Measurements from ENCODE around the gene KIF27. TPM values are rescaled to one million over a fixed set of nuclear protein-coding genes. Genes with fewer than 3 reads are reported as not detected.

Gene KIF27, protein sequence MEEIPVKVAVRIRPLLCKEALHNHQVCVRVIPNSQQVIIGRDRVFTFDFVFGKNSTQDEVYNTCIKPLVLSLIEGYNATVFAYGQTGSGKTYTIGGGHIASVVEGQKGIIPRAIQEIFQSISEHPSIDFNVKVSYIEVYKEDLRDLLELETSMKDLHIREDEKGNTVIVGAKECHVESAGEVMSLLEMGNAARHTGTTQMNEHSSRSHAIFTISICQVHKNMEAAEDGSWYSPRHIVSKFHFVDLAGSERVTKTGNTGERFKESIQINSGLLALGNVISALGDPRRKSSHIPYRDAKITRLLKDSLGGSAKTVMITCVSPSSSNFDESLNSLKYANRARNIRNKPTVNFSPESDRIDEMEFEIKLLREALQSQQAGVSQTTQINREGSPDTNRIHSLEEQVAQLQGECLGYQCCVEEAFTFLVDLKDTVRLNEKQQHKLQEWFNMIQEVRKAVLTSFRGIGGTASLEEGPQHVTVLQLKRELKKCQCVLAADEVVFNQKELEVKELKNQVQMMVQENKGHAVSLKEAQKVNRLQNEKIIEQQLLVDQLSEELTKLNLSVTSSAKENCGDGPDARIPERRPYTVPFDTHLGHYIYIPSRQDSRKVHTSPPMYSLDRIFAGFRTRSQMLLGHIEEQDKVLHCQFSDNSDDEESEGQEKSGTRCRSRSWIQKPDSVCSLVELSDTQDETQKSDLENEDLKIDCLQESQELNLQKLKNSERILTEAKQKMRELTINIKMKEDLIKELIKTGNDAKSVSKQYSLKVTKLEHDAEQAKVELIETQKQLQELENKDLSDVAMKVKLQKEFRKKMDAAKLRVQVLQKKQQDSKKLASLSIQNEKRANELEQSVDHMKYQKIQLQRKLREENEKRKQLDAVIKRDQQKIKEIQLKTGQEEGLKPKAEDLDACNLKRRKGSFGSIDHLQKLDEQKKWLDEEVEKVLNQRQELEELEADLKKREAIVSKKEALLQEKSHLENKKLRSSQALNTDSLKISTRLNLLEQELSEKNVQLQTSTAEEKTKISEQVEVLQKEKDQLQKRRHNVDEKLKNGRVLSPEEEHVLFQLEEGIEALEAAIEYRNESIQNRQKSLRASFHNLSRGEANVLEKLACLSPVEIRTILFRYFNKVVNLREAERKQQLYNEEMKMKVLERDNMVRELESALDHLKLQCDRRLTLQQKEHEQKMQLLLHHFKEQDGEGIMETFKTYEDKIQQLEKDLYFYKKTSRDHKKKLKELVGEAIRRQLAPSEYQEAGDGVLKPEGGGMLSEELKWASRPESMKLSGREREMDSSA (N-terminal part only)
- 2.7 and 3.4 TPM in 2 replicates for total RNA-seq

DNA sequence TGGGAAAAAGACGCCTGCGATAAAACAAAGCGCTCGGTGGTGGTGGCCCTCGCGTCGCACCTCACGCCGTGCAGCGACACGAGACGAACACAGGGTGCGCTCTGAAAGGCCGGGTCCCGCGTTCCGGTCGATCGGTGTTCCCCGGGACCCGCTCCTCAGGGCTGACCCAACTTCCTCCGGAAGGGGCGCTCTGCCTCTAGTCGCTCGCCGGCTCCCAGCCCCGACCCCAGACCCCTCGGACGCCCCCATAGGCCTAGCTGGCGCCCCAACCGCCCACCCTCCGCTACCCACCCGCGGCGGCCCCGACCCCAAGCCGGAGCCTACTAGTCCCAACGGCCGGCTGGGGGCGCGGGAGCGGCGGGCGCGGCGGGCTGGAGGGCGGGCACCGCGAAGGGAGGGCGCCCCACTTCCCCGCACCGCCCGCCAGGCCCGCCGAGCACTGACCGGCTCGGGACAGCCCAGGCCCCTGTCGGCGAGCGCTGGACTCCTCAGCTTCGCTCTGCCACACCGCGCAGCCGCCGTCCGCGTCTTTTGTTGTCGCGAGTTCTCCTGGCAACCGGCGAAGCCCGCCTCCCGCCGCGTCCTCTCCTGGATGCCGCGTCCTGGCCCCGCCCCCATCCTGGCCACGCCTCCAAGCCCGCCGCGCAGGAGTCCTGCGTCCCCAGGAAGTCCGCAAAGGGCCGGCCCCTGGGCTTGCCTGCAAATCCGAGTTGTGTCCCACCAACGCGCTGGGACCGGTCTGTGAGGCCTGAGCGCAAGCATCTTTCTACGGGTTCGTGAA lies at the start of gene KIF27:
Gene KIF27 (minus strand): TSS at position 506 of the 781 bp plus-strand sequence. CDS start 5,841 bp downstream, outside the sequence.

DNA sequence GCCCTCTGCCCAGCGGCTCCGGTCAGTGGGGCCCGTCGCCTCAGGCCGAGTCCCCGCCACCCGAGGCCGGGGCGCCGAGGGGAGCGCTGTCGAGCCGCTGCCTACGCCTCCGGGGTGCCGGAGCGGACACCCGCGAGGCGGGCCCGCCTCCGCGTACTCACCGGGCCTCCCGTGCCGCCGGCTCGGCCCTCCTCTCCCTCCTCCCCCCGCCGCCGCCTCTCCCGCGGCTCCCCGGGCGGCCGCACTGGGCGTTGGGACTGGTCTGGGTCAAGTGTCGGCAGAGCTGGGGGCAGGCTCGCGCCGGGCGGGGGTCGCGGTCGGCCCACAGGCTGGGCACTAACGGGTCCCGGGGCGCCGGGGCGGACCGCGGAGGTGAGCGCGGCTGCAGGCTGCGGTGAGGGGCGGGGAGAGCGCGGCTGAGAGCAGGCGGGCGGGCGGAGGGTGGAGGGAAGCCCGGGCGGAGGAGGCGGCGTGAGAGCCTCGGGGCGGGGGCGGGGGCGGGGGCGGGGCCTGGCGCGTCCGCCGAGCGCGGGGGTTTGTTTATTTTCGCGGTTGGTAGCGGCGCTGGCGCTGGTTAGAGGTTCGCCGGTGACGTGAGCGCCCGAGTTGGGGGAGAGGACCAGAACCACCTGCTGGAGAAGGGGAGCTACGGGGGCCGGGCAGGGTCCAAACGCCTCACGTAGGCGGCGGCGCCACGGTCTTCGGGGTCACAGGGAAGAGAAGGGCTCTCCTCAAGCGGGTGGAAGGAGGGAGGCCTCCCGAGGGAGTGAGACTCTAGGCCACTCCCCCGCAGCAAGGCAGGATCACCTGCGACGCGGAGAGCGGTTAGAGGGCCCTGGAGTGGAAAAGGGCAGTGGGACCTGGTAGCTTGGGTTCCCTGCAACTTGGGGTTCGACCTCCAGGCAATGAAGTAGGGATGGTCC lies 103.6 kb downstream of the KIF27 start, which contains the start of gene GKAP1:
Gene GKAP1 (minus strand): TSS at position 414 of the 923 bp plus-strand sequence. CDS start 11,252 bp downstream, outside the sequence.

Other genes with a start within 250 kb of the KIF27 start
- 53.1 and 67.8 TPM in 2 replicates for gene UBQLN1, start 213.5 kb downstream of the KIF27 start, total RNA-seq
- gene GKAP1, start 103.7 kb downstream of the KIF27 start, total RNA-seq = 0.43 and 0.47 TPM in 2 replicates
- 349 and 403 TPM in 2 replicates for gene HNRNPK, start 58.8 kb upstream of the KIF27 start, total RNA-seq
- 3.1 and 3.8 TPM in 2 replicates for gene RMI1, start 59.4 kb upstream of the KIF27 start, total RNA-seq